GM12801 (cell line): ENCODE data around the gene CAPZB.

Experiments
- CTCF ChIP-seq: IDR thresholded peaks from one replicate; pipeline ENCODE4 v1.5.1; 2011; ENCODE audit warnings: control low read depth; ENCODE audit not compliant: insufficient read length; ENCODE audit errors: extremely low read depth

CAPZB gene

GRCh38 chr1:19373211-19374082, 111.9 kb downstream of the CAPZB start:
- TF ChIP-seq CTCF: no peak

- TF ChIP-seq CTCF: no peak
Observed at GRCh38 chr1:19372602-19373001, 112.7 kb downstream of the CAPZB start.

- no peak for TF ChIP-seq CTCF
Observed at GRCh38 chr1:19372136-19372514, 113.2 kb downstream of the CAPZB start.

GRCh38 chr1:19371226-19372135, 113.9 kb downstream of the CAPZB start:
- TF ChIP-seq CTCF: no peak

- no peak for TF ChIP-seq CTCF
Observed at GRCh38 chr1:19370453-19371170, 114.7 kb downstream of the CAPZB start.

GRCh38 chr1:19369396-19370090, 115.8 kb downstream of the CAPZB start:
- no peak for TF ChIP-seq CTCF
